GM12892 (cell line): ENCODE results near the gene RAB12.

Source experiments
- POLR2A ChIP-seq: IDR thresholded peaks from 2 replicates; pipeline ENCODE4 v1.6.1; 2011; ENCODE audit warnings: low read depth, low read length, control low read depth
- POLR2AphosphoS5 ChIP-seq: IDR thresholded peaks from 2 replicates; pipeline ENCODE4 v1.6.1; 2011; ENCODE audit warnings: low read depth, low read length, control low read depth
- TAF1 ChIP-seq: IDR thresholded peaks from 2 replicates; pipeline ENCODE4 v1.6.1; 2011; ENCODE audit warnings: low read depth, mild to moderate bottlenecking, control low read depth, low read length, borderline replicate concordance

GRCh38 chr18:8654503-8655451, 45.5 kb downstream of the RAB12 start:
- TF ChIP-seq POLR2A, result no peak
- TF ChIP-seq POLR2AphosphoS5, result no peak
- no peak for TF ChIP-seq TAF1
